HEK293 (cell line): ENCODE data around the gene ALPK3.

Experiments
- CTCF ChIA-PET: fragments of 350-600 bp; formaldehyde crosslinking; extraction: SDS; loops from one replicate; lab custom pipeline; 2021; ENCODE audit warnings: antibody characterized with exemption; lab: Yijun Ruan, JAX
- POLR2A ChIA-PET: fragments of 300-600 bp; formaldehyde crosslinking; extraction: SDS; loops from one replicate; lab custom pipeline; 2020; ENCODE audit warnings: antibody characterized with exemption, inconsistent platforms; lab: Yijun Ruan, JAX
- H3K27ac ChIP-seq: fragments of 200-500 bp; sonication (Bioruptor generic); 2 replicates; pipeline ENCODE4 v1.5.1; 2014; ENCODE audit warnings: low read depth, low read length, control low read depth, inconsistent platforms; ENCODE audit errors: extremely low read depth
- H3K36me3 ChIP-seq, 2 experiments: fragments of 200-500 bp in 1 of 2; sonication (Bioruptor generic) in 1 of 2; 1 replicate in 1 of 2; 2 replicates in 1 of 2; pipeline ENCODE4 v1.5.1; 2014 to 2017; ENCODE audit warnings: inconsistent platforms in 2 of 2, low read length in 2 of 2; ENCODE audit not compliant: control insufficient read depth in 2 of 2, insufficient read depth in 1 of 2
- H3K4me1 ChIP-seq: fragments of 200-500 bp; sonication (Bioruptor generic); 2 replicates; pipeline ENCODE4 v1.5.1; 2014; ENCODE audit warnings: mild to moderate bottlenecking, low read length, inconsistent platforms; ENCODE audit not compliant: control insufficient read depth, insufficient read depth
- H3K4me3 ChIP-seq: 2 replicates; pipeline ENCODE4 v1.5.1; 2011; ENCODE audit warnings: low read depth, mild to moderate bottlenecking, control low read depth, low read length, moderate library complexity
- H3K9me3 ChIP-seq: fragments of 200-500 bp; sonication (Bioruptor generic); 2 replicates; pipeline ENCODE4 v1.5.1; 2014; ENCODE audit warnings: low read depth, low read length, inconsistent platforms; ENCODE audit not compliant: control insufficient read depth, insufficient read depth
- ELK4 ChIP-seq: IDR thresholded peaks from 2 replicates; pipeline ENCODE4 v1.6.1; 2011; ENCODE audit warnings: mild to moderate bottlenecking, low read depth, low read length, borderline replicate concordance
- GLIS2 ChIP-seq: fragments of 450-650 bp; formaldehyde crosslinking; IDR thresholded peaks from 2 replicates; pipeline ENCODE4 v1.5.1; 2016; ENCODE audit warnings: missing biosample characterization, missing genetic modification characterization
- HOXA7 ChIP-seq: sonication (generic); formaldehyde crosslinking; IDR thresholded peaks from 2 replicates; pipeline ENCODE4 v1.8.1; 2022; ENCODE audit warnings: missing genetic modification reagents, borderline replicate concordance
- SETDB1 ChIP-seq: IDR thresholded peaks from one replicate; pipeline ENCODE4 v1.6.1; 2017; ENCODE audit warnings: mild to moderate bottlenecking, low read length, moderate library complexity, mixed read lengths; ENCODE audit not compliant: insufficient read length
- TRIM28 ChIP-seq: IDR thresholded peaks from 2 replicates; pipeline ENCODE4 v1.6.1; 2011; ENCODE audit warnings: low read length, control low read depth, borderline replicate concordance
- ZNF138 ChIP-seq: fragments of 450-650 bp; formaldehyde crosslinking; IDR thresholded peaks from 2 replicates; pipeline ENCODE4 v1.5.1; 2016; ENCODE audit warnings: missing biosample characterization, missing genetic modification characterization, borderline replicate concordance
- ZNF146 ChIP-seq: fragments of 450-650 bp; formaldehyde crosslinking; IDR thresholded peaks from 2 replicates; pipeline ENCODE4 v1.5.1; 2016; ENCODE audit warnings: missing biosample characterization, missing genetic modification characterization
- ZNF148 ChIP-seq: fragments of 450-650 bp; formaldehyde crosslinking; IDR thresholded peaks from 2 replicates; pipeline ENCODE4 v1.5.0; 2017; ENCODE audit warnings: missing biosample characterization, missing genetic modification characterization, borderline replicate concordance
- ZNF24 ChIP-seq: fragments of 450-650 bp; formaldehyde crosslinking; IDR thresholded peaks from 2 replicates; pipeline ENCODE4 v1.5.1; 2016; ENCODE audit warnings: missing biosample characterization, missing genetic modification characterization
- ZNF266 ChIP-seq: fragments of 450-650 bp; formaldehyde crosslinking; IDR thresholded peaks from 2 replicates; pipeline ENCODE4 v1.5.1; 2016; ENCODE audit warnings: missing biosample characterization, missing genetic modification characterization, low read depth
- ZNF48 ChIP-seq: fragments of 450-650 bp; formaldehyde crosslinking; IDR thresholded peaks from 2 replicates; pipeline ENCODE4 v1.5.1; 2016; ENCODE audit warnings: missing biosample characterization, missing genetic modification characterization
- ZNF548 ChIP-seq: fragments of 450-650 bp; formaldehyde crosslinking; IDR thresholded peaks from 2 replicates; pipeline ENCODE4 v1.5.1; 2016; ENCODE audit warnings: missing biosample characterization, missing genetic modification characterization
- ZNF580 ChIP-seq: fragments of 450-650 bp; formaldehyde crosslinking; IDR thresholded peaks from 2 replicates; pipeline ENCODE4 v1.5.1; 2016; ENCODE audit warnings: missing biosample characterization, missing genetic modification characterization
- ZNF626 ChIP-seq: fragments of 450-650 bp; sonication (Bioruptor Pico); formaldehyde crosslinking; IDR thresholded peaks from 2 replicates; pipeline ENCODE4 v1.5.1; 2018; ENCODE audit warnings: missing biosample characterization, missing genetic modification characterization, inconsistent platforms
- ZSCAN23 ChIP-seq: fragments of 450-650 bp; formaldehyde crosslinking; IDR thresholded peaks from 2 replicates; pipeline ENCODE4 v1.5.1; 2016; ENCODE audit warnings: missing biosample characterization, missing genetic modification characterization
- TF ChIP-seq, protein P1 (sequence below): fragments of 450-650 bp; formaldehyde crosslinking; IDR thresholded peaks from 2 replicates; pipeline ENCODE4 v1.5.1; 2016; ENCODE audit warnings: missing biosample characterization, missing genetic modification characterization
- TF ChIP-seq, protein P2 (sequence below): fragments of 450-650 bp; formaldehyde crosslinking; IDR thresholded peaks from 2 replicates; pipeline ENCODE4 v1.5.1; 2016; ENCODE audit warnings: missing biosample characterization, missing genetic modification characterization
- TF ChIP-seq, protein P3 (sequence below): fragments of 450-650 bp; formaldehyde crosslinking; IDR thresholded peaks from 2 replicates; pipeline ENCODE4 v1.5.1; 2016; ENCODE audit warnings: missing biosample characterization, missing genetic modification characterization

Gene ALPK3

DNA sequence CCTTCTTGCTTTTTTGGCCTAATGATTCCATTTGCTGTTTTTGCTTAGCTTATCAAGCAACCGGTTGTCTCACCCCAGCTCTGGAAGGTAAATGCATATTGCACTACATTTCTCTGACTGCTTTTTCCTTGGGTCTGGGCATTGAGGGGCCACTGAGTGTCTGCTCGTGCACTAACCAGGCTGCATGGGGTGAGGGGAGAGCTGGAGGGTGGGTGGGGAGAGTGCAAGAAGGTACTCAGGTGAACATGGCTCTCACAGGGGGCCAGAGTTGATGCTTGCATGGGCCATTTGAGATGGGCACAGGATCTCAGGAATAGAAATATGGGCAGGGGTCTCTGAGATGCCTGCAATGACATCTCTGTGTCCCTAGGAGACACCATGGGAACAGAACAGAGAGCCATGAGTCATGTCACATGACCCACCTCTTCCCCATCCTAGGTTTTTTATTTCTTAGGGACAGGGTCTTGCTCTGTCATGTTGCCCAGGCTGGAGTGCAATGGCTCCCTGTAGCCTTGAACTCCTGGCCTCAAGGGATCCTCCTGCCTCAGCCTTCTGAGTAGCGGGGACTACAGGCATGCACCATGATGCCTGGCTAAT is 6.2 kb downstream of the ALPK3 start (continued):
- TF ChIP-seq GLIS2 (tag by site-specific recombination) (no peak), ELK4 (no peak), ZNF24 (tag by site-specific recombination) (no peak), ZSCAN23 (tag by site-specific recombination) (no peak)
- TF ChIP-seq, protein P1, sequence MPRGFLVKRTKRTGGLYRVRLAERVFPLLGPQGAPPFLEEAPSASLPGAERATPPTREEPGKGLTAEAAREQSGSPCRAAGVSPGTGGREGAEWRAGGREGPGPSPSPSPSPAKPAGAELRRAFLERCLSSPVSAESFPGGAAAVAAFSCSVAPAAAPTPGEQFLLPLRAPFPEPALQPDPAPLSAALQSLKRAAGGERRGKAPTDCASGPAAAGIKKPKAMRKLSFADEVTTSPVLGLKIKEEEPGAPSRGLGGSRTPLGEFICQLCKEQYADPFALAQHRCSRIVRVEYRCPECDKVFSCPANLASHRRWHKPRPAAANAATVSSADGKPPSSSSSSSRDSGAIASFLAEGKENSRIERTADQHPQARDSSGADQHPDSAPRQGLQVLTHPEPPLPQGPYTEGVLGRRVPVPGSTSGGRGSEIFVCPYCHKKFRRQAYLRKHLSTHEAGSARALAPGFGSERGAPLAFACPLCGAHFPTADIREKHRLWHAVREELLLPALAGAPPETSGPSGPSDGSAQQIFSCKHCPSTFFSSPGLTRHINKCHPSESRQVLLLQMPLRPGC (tag by site-specific recombination), result no peak
- TF ChIP-seq, protein P2, sequence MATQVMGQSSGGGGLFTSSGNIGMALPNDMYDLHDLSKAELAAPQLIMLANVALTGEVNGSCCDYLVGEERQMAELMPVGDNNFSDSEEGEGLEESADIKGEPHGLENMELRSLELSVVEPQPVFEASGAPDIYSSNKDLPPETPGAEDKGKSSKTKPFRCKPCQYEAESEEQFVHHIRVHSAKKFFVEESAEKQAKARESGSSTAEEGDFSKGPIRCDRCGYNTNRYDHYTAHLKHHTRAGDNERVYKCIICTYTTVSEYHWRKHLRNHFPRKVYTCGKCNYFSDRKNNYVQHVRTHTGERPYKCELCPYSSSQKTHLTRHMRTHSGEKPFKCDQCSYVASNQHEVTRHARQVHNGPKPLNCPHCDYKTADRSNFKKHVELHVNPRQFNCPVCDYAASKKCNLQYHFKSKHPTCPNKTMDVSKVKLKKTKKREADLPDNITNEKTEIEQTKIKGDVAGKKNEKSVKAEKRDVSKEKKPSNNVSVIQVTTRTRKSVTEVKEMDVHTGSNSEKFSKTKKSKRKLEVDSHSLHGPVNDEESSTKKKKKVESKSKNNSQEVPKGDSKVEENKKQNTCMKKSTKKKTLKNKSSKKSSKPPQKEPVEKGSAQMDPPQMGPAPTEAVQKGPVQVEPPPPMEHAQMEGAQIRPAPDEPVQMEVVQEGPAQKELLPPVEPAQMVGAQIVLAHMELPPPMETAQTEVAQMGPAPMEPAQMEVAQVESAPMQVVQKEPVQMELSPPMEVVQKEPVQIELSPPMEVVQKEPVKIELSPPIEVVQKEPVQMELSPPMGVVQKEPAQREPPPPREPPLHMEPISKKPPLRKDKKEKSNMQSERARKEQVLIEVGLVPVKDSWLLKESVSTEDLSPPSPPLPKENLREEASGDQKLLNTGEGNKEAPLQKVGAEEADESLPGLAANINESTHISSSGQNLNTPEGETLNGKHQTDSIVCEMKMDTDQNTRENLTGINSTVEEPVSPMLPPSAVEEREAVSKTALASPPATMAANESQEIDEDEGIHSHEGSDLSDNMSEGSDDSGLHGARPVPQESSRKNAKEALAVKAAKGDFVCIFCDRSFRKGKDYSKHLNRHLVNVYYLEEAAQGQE (tag by site-specific recombination), result no peak
- TF ChIP-seq, protein P3, sequence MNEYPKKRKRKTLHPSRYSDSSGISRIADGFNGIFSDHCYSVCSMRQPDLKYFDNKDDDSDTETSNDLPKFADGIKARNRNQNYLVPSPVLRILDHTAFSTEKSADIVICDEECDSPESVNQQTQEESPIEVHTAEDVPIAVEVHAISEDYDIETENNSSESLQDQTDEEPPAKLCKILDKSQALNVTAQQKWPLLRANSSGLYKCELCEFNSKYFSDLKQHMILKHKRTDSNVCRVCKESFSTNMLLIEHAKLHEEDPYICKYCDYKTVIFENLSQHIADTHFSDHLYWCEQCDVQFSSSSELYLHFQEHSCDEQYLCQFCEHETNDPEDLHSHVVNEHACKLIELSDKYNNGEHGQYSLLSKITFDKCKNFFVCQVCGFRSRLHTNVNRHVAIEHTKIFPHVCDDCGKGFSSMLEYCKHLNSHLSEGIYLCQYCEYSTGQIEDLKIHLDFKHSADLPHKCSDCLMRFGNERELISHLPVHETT, result no peak

- ChIA-PET POLR2A (interaction anchor here (0.6 kb wide), 1 partner anchor 108 kb away, joined by 3 read pairs; no protein-coding TSS in a partner anchor), CTCF (interaction anchor here (0.6 to 1.8 kb wide), 3 partner anchors 104 to 225 kb away, joined by 4 to 14 read pairs (median 6); no protein-coding TSS in a partner anchor)
Observed at GRCh38 chr15:84824260-84825007, 7.3 kb downstream of the ALPK3 start.

More at GRCh38 chr15:84824260-84825007, 7.3 kb downstream of the ALPK3 start:
- H3K9me3 ChIP-seq, result no peaks in the 10 kb centered on the region
- no peak overlapping the region for H3K27ac ChIP-seq
- no peaks in the 10 kb centered on the region for H3K4me1 ChIP-seq
- no peak overlapping the region for H3K4me3 ChIP-seq
- H3K36me3 ChIP-seq, result no peaks in the 10 kb centered on the region
- TF ChIP-seq ZNF626, result no peak
- TF ChIP-seq TRIM28, result no peak
- TF ChIP-seq ZNF580 (tag by site-specific recombination), result no peak
- no peak for TF ChIP-seq ZNF146
- no peak for TF ChIP-seq SETDB1
- TF ChIP-seq HOXA7 (CRISPR knock-in tag), result no peak
- no peak for TF ChIP-seq ZNF48 (tag by site-specific recombination)
- TF ChIP-seq ZNF266 (tag by site-specific recombination), result no peak
- no peak for TF ChIP-seq ZNF148 (tag by site-specific recombination)
- TF ChIP-seq ZNF138 (tag by site-specific recombination), result no peak
- TF ChIP-seq ZNF548, result no peak
